Measurements from ENCODE around the gene LMO2.

DNA sequence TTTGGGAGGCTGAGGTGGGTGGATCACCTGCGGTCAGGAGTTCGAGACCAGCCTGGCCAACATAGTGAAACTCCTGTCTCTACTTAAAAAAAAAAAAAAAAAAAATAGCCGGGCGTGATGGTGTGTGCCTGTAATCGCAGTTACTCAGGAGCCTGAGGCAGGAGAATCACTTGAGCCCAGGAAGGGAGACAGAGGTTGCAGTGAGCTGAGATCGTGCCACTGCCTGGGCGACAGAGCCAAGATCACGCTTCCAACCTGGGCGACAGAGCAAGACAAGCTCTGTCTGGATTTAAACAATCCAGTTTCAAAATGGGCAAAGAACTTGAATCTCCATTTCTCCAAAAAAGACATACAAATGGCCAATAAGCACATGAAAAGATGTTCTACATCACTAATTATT lies 12.5 kb downstream of the LMO2 start:
- TF ChIP-seq, protein P1, sequence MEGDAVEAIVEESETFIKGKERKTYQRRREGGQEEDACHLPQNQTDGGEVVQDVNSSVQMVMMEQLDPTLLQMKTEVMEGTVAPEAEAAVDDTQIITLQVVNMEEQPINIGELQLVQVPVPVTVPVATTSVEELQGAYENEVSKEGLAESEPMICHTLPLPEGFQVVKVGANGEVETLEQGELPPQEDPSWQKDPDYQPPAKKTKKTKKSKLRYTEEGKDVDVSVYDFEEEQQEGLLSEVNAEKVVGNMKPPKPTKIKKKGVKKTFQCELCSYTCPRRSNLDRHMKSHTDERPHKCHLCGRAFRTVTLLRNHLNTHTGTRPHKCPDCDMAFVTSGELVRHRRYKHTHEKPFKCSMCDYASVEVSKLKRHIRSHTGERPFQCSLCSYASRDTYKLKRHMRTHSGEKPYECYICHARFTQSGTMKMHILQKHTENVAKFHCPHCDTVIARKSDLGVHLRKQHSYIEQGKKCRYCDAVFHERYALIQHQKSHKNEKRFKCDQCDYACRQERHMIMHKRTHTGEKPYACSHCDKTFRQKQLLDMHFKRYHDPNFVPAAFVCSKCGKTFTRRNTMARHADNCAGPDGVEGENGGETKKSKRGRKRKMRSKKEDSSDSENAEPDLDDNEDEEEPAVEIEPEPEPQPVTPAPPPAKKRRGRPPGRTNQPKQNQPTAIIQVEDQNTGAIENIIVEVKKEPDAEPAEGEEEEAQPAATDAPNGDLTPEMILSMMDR (IDR thresholded peaks at IDR 0.05), result no peak
- TF ChIP-seq POLR2A (IDR thresholded peaks at IDR 0.05), result no peak
